Spleen (tissue), 11 donors: Measurements from ENCODE around the gene NECTIN4. TPM values are rescaled to one million over a fixed set of nuclear protein-coding genes. Genes with fewer than 3 reads are reported as not detected.

Experiments
- DNase-seq: peaks from one replicate; pipeline ENCODE4 v3.0.0-alpha.2; 2020
- H3K27ac ChIP-seq, 8 donors: fragments of 200-600 bp; sonication (generic) in 7 of 8; 1 replicate in 4 of 8; 2 replicates in 4 of 8; pipeline versions ENCODE4 v1.5.0 to v1.8.0; 2016 to 2021; ENCODE audit warnings: inconsistent platforms in 4 of 8, mild to moderate bottlenecking in 4 of 8, moderate library complexity in 1 of 8
- H3K27me3 ChIP-seq, 7 donors: fragments of 200-600 bp; sonication (generic) in 6 of 7; replicated peaks in 1 of 7; 1 replicate in 4 of 7; 2 replicates in 3 of 7; pipeline versions ENCODE4 v1.5.0 to v1.8.0; 2016 to 2021; ENCODE audit warnings: inconsistent platforms in 3 of 7, mild to moderate bottlenecking in 1 of 7
- H3K36me3 ChIP-seq, 6 donors: fragments of 200-600 bp; sonication (generic) in 5 of 6; 1 replicate in 4 of 6; 2 replicates in 2 of 6; pipeline versions ENCODE4 v1.5.0 to v1.8.0; 2016 to 2021; ENCODE audit warnings: inconsistent platforms in 2 of 6
- H3K4me1 ChIP-seq, 6 donors: fragments of 200-600 bp; sonication (generic) in 5 of 6; 1 replicate in 3 of 6; 2 replicates in 3 of 6; pipeline versions ENCODE4 v1.5.0 to v1.8.0; 2016 to 2021; ENCODE audit warnings: inconsistent platforms in 3 of 6
- H3K4me3 ChIP-seq, 8 donors: fragments of 200-600 bp; sonication (generic) in 7 of 8; 1 replicate in 4 of 8; 2 replicates in 4 of 8; pipeline versions ENCODE4 v1.5.0 to v1.8.0; 2016 to 2021; ENCODE audit warnings: inconsistent platforms in 4 of 8, mild to moderate bottlenecking in 4 of 8, moderate library complexity in 2 of 8
- H3K9me3 ChIP-seq, 8 donors: fragments of 200-600 bp; sonication (generic) in 7 of 8; 1 replicate in 4 of 8; 2 replicates in 4 of 8; pipeline versions ENCODE4 v1.5.0 to v1.8.0; 2016 to 2021; ENCODE audit warnings: inconsistent platforms in 4 of 8
- POLR2A ChIP-seq, 3 donors: fragments of 450-650 bp; IDR thresholded peaks; one replicate each; pipeline ENCODE4 v1.5.1; 2017; ENCODE audit warnings: antibody characterized with exemption in 3 of 3, mild to moderate bottlenecking in 1 of 3
- POLR2AphosphoS5 ChIP-seq, 3 donors: sonication (generic); formaldehyde crosslinking; IDR thresholded peaks; one replicate each; pipeline ENCODE4 v1.5.1; 2017; ENCODE audit warnings: antibody characterized with exemption in 3 of 3
- WGBS, 5 donors: extraction: QIAGEN DNeasy Blood & Tissue Kit in 3 of 5; methylation state at CpG; one replicate each; pipeline versions ENCODE4 v1.1.5 to v1.1.7; 2013 to 2018; 5-methylcytosine and 5-hydroxymethylcytosine counted together
- intact Hi-C: fragments of 100-400 bp; cut with DNase I; formaldehyde crosslinking; loops from one replicate; pipeline ENCODE4 v1.15.0; 2023; ENCODE audit warnings: low total_unique reads
- polyA plus RNA-seq, 3 donors: library from polyadenylated mRNA; stranded (reverse); fragments of 200-250 nt; gene quantifications; one replicate each; pipeline ENCODE4 v1.2.1, GENCODE V29; 2013
- total RNA-seq, 7 donors: library from RNA; depleted of rRNA in 3 of 7; stranded (reverse); fragments of >200 nt in 3 of 7; fragmentation: NEBNext Ultra II Directional in 4 of 7; extraction: Animal tissue kit (Norgen Biotek cat#: 25700) in 4 of 7; gene quantifications; one replicate each; pipeline versions ENCODE4 v1.1.0 to v1.2.1, GENCODE V29; 2016 to 2021
- TF ChIP-seq, protein P1 (sequence below), 11 experiments: fragments of 200-600 bp in 7 of 11; fragments of 450-650 bp in 4 of 11; sonication (generic) in 4 of 11; IDR thresholded peaks in 8 of 11; conservative IDR thresholded peaks in 3 of 11; 1 replicate in 7 of 11; 2 replicates in 4 of 11; pipeline versions ENCODE4 v1.4.0 to v1.8.0; 2016 to 2021; ENCODE audit warnings: antibody characterized with exemption in 11 of 11, inconsistent platforms in 4 of 11, mild to moderate bottlenecking in 1 of 11
- donor health status: healthy with polysubstance abuse.
- donor health status: DM: no; HTN: no; CAD: no; lungs with moderate emphysema.
- donor health status: DM: no; HTN: no; CAD: no.
- donor health status: Bipolar disorder and iron deficiency.
- donor health status: healthy.
- donor health status: DM: no; HTN: no; CAD: no.
- donor health status: DM: yes; HTN: yes; CAD: no.

Gene NECTIN4
- total and polyA plus RNA-seq, 10 donors, result 0.03 to 0.06 (median 0.04) TPM; not detected in 7

GRCh38 chr1:161039546-161039945 is 49.8 kb downstream of the NECTIN4 start:
- TF ChIP-seq POLR2AphosphoS5 (IDR thresholded peaks at IDR 0.05), result peak in 1 of 3 donors; percentile 38
- TF ChIP-seq, protein P1, sequence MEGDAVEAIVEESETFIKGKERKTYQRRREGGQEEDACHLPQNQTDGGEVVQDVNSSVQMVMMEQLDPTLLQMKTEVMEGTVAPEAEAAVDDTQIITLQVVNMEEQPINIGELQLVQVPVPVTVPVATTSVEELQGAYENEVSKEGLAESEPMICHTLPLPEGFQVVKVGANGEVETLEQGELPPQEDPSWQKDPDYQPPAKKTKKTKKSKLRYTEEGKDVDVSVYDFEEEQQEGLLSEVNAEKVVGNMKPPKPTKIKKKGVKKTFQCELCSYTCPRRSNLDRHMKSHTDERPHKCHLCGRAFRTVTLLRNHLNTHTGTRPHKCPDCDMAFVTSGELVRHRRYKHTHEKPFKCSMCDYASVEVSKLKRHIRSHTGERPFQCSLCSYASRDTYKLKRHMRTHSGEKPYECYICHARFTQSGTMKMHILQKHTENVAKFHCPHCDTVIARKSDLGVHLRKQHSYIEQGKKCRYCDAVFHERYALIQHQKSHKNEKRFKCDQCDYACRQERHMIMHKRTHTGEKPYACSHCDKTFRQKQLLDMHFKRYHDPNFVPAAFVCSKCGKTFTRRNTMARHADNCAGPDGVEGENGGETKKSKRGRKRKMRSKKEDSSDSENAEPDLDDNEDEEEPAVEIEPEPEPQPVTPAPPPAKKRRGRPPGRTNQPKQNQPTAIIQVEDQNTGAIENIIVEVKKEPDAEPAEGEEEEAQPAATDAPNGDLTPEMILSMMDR (IDR thresholded peaks at IDR 0.05 in 8 of 11, conservative IDR thresholded peaks at IDR 0.05 in 3 of 11), result no peak
- Histone ChIP-seq H3K9me3 (no peaks in the 10 kb centered on the region), H3K4me1 (peaks cover 18 to 88% (median 64%) of the 10 kb centered on the region in 6 donors), H3K36me3 (peaks cover 5 to 75% (median 45%) of the 10 kb centered on the region in 6 donors), H3K27ac (peak overlapping the region in 5 of 8 donors; percentile 77 to 89 (median 84)), H3K4me3 (peak overlapping the region in 1 of 8 donors; percentile 89), H3K27me3 (no peaks in the 10 kb centered on the region)
- DNase-seq, result no peak
- WGBS, 5 donors, result 72 to 92% (median 86%) methylated on average over 3 to 5 of the region's 5 CpGs
- intact Hi-C loops, result no loop called here

- Histone ChIP-seq H3K4me3 (peak overlapping the region; percentile 46 to 89 (median 60)), H3K27ac (peak overlapping the region in 7 of 8 donors; percentile 67 to 89 (median 78)), H3K4me1 (peaks cover 14 to 88% (median 60%) of the 10 kb centered on the region in 6 donors), H3K27me3 (no peaks in the 10 kb centered on the region), H3K36me3 (peaks cover 5 to 75% (median 45%) of the 10 kb centered on the region in 6 donors), H3K9me3 (no peaks in the 10 kb centered on the region)
- DNase-seq, result no peak
- intact Hi-C loops, result no loop called here
- TF ChIP-seq, protein P1 (IDR thresholded peaks at IDR 0.05 in 8 of 11, conservative IDR thresholded peaks at IDR 0.05 in 3 of 11), result no peak
- TF ChIP-seq POLR2A (IDR thresholded peaks at IDR 0.05), result no peak
- 4 to 29% (median 18%) methylated on average over 2 to 3 of the region's 3 CpGs for WGBS, 5 donors
Measured at GRCh38 chr1:161039154-161039545, 50.2 kb downstream of the NECTIN4 start.

GRCh38 chr1:161038523-161039153 is 50.7 kb downstream of the NECTIN4 start, which contains the start of gene TSTD1:
Gene TSTD1 (minus strand): TSS chr1:161038964. CDS start chr1:161038889, 75 bp downstream.
- no peaks in the 10 kb centered on the region for H3K27me3 ChIP-seq
- TF ChIP-seq POLR2A (IDR thresholded peaks at IDR 0.05) (peak in 1 of 3 donors; percentile 29), POLR2AphosphoS5 (IDR thresholded peaks at IDR 0.05) (peak; percentile 87 to 94 (median 90))
- TF ChIP-seq, protein P1 (IDR thresholded peaks at IDR 0.05 in 8 of 11, conservative IDR thresholded peaks at IDR 0.05 in 3 of 11), result peak in 1 of 11 experiments; percentile 34
- H3K4me3 ChIP-seq, result peak within 1 kb of the TSS; percentile 46 to 89 (median 60)
- no peaks in the 10 kb centered on the region for H3K9me3 ChIP-seq
- 17 to 49% (median 26%) methylated on average over 42 to 54 of the region's 54 CpGs for WGBS, 5 donors
- intact Hi-C loops, result no loop called here
- H3K27ac ChIP-seq, result peak within 1 kb of the TSS; percentile 63 to 89 (median 78)
- H3K36me3 ChIP-seq, result peaks cover 5 to 74% (median 45%) of the 10 kb centered on the region in 6 donors
- peaks cover 9 to 85% (median 55%) of the 10 kb centered on the region in 6 donors for H3K4me1 ChIP-seq
- DNase-seq, result peak; percentile 96
